ENCODE results near the gene LRRC4C.

- no peak for TF ChIP-seq CTCF (IDR thresholded peaks at IDR 0.05)
- no peak for TF ChIP-seq POLR2A (IDR thresholded peaks at IDR 0.05)
Observed at GRCh38 chr11:40573254-40573891, 886.1 kb downstream of the LRRC4C start.

All from heart left ventricle (tissue), 13 donors.